ENCODE results near the gene MGLL.
A peak's percentile ranks its signal among the peaks of the same experiment; 100 is the strongest.

Gene MGLL

DNA sequence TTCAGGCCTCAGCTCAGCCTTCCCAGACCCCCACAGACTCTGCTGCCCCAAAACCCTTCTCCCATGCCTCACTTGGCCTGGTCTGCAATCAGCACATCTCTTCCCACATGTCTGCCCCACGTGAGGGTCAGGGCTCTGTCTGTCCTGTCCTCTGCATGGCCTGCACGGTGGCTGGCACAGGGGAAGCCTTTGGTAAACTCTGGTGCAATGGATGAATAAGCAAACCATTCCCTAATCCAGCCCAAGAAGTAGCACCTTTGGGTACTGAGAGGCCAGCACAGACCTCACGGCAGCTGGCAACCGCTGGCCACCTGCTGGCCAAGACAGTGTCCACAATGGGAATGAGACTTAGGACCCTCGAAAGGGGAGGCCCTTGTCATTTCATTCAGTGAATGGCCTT, 121.9 kb downstream of the MGLL start:
- no peak for DNase-seq

DNA sequence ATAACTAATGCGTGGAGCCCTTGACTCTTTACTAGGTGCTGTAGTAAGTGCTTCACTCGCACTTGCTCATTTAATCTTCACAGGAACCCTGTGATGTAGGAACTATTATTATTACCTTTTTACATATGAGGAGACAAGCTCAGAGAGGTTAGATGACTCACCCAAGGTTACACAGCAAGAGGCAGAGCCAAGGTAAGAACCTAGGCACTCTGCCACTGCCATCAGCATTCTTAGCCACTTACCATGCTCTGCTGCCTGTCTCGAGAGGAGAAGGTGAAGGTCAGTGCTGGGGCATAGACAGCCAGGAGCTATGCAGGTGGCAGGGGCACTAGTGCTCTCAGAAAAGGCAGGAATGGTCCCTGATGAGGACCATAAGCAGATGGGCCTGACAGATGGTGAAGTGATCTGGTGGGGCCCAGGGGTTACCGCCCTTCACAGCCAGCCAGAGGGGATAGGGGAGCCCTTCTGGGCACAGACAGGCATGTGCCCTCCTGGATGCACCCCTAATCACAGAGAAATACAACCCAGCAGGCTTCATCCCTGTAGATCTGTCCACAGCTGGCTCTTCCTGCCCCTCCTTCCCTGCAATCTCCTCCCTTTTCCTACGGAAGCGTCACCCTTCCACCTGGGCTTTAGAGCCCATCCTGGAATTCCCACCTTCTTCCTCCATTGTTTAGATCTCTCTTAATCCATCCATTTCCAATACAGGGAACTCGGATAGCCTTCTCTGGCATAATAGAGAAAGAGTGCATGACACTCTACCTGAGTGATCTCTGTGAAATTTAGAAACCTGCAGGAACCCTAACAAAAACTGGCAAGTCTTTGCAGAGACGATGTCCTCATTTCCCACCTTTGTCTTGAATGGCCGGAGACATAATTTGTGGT, 122.7 kb downstream of the MGLL start:
- no peak for DNase-seq

GRCh38 chr3:127698691-127699415, 123.5 kb downstream of the MGLL start:
- DNase-seq = no peak

GRCh38 chr3:127698286-127698685, 124.0 kb downstream of the MGLL start:
- DNase-seq = no peak

DNA sequence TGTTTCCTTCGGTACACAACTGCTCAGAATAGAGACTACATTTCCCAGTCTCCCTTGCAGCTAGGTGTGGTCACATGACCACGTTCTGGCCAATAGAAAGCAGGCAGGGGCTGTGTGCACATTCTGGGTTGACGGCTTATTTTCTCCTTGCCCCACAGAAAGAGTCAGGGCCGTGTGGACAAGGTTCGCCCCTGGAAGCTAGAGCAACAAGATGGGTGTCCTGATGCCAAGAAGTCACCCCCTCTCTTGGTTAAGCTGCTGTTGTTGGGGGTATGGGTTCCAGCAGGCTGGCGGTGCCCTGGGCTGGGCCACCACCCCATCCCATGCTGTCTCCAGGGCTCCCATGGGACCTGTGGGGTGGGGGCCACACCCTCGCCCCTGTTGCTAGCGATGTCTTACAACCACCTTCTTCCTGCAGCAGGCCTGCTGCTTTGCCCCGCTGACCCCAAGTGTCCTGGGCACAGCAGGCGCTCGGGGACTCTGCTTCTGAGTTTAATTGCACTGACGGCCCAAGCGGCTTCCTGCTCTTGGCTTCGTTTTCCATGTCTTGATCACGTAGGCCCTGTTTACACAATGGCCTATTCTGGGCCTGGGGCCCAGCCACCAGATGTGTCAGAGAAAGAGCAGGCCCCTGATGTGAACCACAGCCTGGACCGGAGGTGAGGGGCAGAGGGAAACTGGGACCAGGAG, 124.6 kb downstream of the MGLL start:
- DNase-seq = peak; percentile 49

DNA sequence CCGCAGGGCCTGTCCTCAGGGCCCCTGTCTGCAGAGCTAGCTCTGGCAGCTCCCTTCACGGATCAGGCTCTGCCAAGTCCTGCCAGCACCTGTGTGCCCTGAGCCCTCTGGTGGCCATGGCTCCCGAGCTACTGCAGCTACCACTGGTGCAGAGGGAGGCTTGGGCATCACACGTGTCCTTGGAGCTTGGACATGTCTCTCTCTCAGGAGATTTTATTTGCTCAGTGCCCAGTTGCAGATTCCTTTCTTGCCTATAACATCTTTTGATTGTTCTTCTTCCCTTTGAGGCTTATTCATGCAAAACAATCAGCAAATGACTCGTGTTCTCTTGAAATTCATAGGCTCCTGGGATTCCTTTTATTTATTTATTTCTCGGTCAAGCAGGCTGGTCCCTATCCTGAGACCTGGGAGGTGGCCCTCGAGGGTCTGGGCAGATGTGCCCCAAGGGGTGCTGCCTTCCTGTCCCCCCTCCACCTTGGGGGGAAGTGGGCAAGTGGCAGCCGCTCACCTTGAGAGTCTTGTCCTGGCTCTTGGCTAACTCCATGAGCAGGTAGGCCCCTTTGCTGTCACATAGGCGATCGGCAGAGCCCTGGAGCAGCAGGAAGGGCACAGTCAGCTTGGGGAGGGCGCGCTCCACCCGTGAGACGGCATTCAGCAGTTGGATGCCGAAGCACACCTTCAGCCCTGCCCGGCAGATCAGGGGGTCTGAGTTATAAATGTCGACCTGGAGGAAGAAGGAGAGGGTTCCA, 127.7 kb downstream of the MGLL start:
- no peak for DNase-seq

- no peak for DNase-seq
These were observed 128.9 kb downstream of the MGLL start for GRCh38 chr3:127693336-127693843.

- no peak for DNase-seq
These were observed 129.6 kb downstream of the MGLL start for GRCh38 chr3:127692501-127693335.

DNA sequence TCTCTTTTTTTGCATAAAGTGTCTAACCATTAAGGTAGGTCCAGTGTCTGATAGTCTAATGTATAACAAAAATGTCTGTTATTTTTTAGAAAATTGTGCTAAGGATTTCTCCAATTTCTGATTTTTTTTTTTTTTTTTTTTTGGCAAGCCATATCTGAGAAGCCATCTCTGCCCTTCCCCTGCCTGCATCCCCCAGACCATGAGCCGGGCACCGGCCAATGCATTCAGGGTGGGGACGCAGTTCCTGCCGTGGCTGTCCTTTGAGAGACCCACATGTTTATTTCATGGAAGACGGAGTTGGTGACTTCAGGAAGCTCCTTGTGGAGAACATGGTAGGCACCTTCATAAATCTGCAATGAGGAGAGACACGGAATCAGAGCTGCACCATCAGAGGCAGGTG, 130.3 kb downstream of the MGLL start:
- DNase-seq = no peak

GRCh38 chr3:127691489-127691888, 130.8 kb downstream of the MGLL start:
- DNase-seq = no peak

DNA sequence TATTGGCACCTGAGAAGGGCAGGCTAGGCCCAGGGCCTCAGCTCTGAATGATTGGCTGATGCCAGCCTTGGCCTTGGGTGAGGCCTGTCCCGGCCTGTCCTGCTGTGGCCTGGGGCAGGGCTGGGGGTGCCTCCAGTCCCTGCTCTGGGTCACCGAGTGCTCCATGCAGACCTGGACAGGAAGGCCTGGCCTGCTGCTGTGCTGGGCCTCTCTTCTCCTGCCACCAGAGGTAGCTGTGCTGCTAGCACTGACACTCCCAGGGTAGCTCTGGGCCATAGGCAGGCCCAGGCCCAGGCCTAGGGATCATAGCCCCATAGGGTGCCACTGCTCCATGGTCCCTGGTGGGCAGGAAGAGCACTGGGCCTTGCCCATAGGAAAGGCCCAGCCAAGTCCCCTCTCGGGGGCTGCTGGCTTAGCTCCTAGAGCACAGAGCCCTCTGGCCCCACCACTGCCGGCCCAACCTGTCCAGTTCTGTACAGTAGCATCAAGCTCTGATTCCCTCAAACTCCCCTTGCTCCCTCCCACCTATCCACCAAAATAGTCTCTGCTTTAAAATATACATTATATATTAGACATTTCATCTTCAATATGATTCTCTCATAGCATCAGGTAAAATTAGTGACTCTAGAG, 131.4 kb downstream of the MGLL start:
- no peak for DNase-seq

DNA sequence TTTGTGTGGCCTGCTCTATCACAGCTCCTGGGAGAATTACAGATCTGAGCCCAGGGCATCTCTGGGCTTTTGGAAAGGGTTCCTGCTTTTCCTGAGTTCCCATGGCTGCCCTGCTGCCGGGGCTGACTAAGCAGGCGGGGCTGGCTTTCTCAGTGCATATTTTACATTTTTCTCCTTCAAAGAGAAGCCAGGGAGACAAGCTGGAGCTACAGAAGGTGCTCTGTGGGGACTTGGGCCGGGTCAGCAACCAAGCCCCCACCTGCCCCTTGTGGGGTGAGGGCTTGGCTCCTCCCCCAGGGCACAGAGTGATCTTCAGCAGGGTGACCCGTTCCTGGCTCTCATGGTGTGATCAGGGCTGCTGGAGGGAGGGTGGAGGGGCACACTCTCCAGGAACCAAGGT, 132.2 kb downstream of the MGLL start:
- no peak for DNase-seq

DNA sequence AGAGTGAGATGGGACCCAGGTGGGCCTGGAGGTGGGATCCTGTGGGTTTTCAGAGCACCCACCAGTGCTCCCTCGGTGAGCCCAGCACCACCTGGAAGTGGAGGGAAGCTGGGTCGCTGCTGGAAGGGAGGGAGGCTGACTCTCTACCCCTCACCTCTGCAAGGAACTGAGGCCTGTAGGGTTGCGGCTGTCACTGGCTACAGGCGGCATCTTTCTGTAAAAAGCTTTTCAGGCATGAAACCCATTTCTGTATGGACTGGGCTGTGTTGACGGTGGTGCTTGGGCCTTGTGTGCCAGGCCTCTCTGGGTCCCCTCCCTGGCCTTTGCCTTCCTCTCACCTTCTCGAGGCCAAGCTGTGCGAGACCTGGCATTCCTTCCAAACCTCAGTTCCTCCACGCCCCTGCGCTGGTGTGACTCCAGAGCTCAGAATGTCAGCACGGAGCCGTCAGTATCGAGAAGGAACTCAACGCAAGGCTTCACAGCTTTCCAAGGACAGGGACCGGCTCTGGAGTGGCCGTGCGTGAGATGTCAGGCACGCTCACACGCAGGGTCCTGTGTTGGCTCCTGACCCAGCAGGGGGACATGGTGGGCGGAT, 133.0 kb downstream of the MGLL start:
- peak; percentile 25 for DNase-seq

- peak; percentile 9 for DNase-seq
These were observed 133.7 kb downstream of the MGLL start for GRCh38 chr3:127688416-127689265.

DNA sequence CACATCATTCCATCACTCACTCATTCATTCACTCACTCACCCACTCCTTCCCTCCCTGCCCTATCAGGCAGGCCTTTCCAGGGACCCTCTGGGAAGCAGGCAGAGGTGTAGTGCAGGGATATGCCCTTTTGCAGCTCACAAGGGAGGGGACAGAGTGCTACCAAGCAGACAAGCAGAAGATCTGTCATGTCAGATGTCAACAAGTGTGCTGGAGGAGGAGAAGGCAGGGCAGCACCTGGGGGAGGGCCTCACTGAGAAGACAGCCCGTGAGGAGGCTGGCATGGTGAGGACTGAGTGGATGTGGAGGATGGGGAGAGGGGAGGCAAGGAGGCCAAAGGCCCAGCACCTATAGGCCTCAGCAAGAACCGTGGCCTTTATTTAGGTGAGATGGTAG, 134.3 kb downstream of the MGLL start:
- peak; percentile 8 for DNase-seq

- DNase-seq = no peak
These were observed 135.0 kb downstream of the MGLL start for GRCh38 chr3:127687228-127687737.

- no peak for DNase-seq
These were observed 135.8 kb downstream of the MGLL start for GRCh38 chr3:127686512-127686894.

DNA sequence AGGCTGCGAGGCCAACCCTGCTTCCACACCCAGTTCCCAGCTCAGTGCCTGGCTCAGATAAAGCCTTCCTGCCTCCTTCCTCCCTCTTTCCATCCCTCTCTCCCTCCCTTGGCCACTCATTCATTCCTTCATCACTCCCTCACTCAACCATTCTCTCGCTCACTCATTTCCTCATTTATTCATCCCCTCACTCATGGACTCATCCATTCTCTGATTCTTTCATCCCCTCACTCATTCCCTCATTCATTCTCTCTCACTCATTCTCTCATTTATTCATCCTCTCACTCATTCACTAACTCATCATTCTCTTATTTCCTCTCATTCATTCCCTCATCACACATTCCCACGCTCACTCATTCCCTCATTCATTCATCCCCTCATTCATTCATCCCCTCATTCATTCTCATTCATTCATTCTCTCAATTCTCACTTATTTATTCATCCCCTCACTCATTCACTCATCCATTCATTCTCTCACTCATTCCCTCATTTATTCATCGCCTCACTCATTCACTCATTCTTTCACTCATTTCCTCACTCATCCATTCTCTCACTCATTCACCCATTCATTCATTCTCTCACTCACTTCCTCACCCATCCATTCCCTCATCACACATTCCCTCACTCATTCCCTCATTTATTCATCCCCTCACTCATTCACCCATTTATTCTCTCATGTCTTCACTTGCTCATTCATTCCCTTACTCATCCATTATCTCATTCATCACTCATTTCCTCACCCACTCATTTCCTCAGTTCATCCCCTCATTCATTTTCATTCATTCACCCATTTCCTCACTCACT, 136.4 kb downstream of the MGLL start:
- DNase-seq = no peak

Measured in activated CD4-positive, CD25-positive, alpha-beta regulatory T cell treated with anti-CD3 and anti-CD28 coated beads, Interleukin-2, amount 50 U/mL, for 72 hours (primary cell).